GM19193 (cell line): ENCODE results near the gene AKT2.

Experiments used
- POLR2A ChIP-seq: IDR thresholded peaks from 4 replicates; pipeline ENCODE4 v1.6.1; 2011; ENCODE audit not compliant: insufficient read depth, insufficient read length; ENCODE audit errors: extremely low read depth

Gene AKT2

DNA sequence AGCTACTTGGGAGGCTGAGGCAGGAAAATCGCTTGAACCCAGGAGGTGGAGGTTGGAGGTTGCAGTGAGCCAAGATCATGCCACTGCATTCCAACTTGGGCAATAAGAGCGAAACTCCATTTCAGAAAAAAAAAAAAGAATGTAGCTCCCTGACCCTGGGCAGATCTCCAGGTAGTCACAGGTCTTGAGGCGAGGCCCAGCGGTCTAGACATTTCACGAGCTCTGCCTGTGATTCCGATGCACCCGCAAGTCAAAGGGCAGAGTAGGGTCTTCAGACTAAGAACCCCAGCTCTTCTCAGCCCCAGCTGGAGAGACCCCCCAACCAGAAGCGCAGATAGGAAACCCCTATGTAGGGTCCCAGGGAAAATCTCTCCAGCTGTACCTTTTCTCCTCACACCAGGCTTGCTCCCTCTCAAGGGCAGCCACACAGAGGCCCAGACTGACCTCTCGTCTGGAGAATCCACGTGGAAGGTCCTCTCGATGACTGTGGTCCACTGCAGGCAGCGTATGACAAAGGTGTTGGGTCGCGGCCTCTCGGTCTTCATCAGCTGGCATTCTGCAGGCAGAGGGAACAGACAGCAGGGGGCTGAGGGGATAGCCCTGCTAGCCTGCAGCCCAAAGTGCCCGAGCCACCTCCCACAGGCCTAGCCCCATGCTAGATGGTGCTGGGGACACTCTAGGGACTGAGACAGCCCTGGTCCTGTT is 30.3 kb downstream of the AKT2 start:
- no peak for TF ChIP-seq POLR2A

DNA sequence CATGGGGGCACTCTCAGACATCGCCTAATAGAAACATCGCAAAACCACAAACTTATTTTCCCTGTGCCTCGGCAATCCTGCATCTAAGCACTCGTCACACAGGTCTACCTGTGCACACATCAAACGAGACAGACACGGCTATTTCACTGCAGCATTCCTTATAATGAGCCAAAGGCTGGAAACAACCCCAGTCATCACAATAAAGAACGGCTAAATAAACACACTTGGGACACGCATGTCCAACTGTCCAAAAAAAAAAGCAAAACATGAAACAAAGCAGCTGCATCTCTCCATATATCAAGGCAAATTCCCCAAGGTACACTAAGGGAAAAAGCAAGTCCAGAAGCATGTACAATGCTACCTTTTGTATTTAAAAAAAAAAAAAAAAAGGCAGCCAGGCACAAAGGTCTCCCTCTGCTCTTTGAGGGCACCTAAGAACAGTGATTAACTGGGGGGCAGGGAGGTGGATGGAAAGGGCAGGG is 31.5 kb downstream of the AKT2 start:
- TF ChIP-seq POLR2A, result no peak

DNA sequence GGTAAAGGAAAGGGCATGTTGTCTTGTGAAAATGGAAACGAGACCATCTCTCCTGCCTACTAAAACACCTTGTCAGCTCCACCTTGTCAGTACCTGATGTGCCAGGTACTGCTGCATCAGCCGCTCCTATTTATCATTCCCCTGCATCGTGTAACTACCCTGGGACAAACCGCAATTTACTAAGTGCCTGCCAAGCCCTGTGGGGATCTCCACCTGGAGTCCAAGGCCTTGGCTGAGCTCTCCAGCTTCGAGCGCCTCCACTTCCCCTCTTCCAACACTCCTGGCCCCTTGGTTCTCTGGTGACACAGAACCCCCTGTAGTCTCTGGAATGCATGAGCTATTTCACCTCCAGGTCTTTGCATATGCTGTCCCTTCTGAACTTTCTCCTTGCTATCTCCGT is 32.8 kb downstream of the AKT2 start:
- no peak for TF ChIP-seq POLR2A

DNA sequence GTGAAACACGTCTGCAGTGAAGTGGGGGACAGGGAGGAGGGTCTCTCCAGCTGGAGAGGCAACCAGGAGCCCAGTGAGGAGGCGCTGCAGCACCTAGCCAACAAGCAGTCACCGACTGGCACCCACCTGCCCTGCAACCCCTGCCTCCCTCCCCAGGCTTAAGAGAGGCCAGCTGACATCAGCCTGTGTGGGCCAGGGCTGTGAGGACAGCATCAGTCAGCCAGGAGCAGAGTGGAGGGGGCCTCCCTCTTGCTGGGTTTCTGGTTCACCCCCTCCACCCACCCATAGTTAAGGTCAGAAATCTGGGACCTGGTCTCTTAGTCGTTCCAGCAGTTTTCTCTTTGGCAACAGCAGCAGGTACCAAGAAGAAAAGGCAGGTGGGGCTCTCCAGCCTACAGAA is 33.2 kb downstream of the AKT2 start:
- TF ChIP-seq POLR2A, result no peak

DNA sequence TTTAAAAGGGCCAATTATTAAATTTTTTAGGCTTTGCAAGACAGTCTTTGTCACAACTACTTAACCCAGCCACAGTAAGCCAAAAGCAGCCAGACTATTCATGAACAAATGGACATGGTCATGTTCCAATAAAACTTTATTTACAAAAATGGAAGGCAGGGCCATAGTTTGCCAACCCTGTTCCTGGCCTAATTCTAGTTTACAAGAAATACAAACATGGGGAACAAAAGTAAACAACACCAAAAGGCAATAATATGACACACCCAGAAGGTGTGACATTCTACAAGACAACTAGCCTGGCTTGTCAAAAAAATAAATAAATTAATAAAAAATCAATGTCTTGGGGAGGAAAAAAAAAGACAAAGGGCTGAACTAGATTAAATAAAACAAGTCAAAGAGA is 33.9 kb downstream of the AKT2 start:
- no peak for TF ChIP-seq POLR2A

DNA sequence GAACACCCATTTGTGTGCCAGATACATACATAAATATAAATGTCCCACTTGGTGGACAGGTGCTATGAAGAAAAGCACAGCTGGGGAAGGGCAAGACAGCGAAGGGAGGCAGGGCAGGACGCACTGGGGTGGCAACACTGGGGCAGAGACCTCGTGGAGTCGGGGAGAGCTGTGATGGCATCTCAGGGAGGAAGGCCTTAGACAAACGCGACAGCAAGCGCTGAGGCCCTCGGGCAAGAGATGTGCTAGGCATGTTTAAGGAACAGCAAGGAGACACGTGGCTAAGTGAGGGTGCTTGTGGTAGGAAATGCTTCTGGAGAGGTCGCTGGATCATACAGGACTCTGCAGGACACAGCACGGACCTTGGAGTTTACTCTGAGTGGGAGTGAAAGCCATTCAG is 35.4 kb downstream of the AKT2 start:
- no peak for TF ChIP-seq POLR2A

DNA sequence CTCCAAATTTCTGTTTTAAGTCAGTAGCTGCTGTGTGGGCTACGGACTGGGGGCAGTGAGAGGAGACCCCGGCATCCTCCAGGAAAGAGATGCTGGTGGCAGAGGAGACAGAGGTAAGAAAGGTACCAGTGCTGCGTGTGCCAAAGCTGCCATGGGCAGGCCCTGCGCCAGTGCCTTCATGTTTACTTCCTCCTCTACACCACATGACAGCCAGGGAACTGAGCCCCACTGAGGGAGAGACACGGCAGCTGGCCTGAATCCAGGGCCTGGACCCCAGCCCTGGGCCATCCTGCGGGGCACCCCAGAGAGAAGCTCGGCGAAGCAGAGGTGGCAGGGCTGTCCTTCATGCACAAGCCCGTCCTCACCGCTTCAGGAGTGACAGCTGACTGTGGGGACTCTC is 35.9 kb downstream of the AKT2 start:
- no peak for TF ChIP-seq POLR2A

DNA sequence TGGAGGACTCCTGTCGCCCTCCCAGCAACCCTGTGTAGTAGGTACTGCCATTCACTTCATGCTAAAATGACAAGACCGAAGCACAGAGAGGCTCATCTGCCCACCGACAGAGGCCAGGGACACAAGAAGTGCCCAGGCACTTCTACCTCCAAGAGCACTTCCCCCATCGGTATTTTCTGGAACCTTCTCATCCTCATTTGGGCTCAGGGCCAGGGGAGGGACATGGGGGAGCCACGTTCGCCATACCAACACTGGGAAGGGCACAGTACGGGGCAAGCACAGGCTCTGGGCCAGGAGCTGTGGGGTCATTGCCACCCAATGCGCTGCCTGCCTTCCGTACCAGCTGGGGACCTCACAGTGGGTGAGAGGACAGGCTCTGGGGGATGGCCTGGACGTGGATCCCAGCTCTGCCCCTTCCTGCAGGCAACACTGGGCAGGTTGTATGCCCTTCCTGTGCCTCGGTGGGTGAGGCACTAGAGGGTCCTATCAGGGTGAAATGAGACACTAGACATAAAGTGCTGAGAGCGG is 37.3 kb downstream of the AKT2 start:
- no peak for TF ChIP-seq POLR2A

DNA sequence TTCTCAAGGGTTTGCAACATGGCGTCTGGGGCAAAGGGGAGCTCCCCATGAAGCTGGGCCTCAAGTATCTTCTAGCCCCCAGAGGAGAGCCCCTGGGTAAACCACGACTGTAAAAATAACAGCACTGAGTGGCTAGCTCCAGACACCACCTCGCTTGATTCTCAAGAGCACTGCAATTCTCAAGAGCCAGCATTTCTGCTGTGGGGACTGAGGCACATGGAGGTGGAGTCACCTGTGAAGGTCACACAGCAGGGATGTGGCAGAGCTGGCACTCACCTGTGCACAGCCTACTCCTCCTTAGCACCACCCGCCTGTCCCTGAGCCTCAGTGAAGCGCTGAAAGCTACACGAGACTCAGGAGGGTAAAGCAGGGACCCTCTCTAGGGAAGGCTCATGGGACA is 38.0 kb downstream of the AKT2 start:
- no peak for TF ChIP-seq POLR2A

DNA sequence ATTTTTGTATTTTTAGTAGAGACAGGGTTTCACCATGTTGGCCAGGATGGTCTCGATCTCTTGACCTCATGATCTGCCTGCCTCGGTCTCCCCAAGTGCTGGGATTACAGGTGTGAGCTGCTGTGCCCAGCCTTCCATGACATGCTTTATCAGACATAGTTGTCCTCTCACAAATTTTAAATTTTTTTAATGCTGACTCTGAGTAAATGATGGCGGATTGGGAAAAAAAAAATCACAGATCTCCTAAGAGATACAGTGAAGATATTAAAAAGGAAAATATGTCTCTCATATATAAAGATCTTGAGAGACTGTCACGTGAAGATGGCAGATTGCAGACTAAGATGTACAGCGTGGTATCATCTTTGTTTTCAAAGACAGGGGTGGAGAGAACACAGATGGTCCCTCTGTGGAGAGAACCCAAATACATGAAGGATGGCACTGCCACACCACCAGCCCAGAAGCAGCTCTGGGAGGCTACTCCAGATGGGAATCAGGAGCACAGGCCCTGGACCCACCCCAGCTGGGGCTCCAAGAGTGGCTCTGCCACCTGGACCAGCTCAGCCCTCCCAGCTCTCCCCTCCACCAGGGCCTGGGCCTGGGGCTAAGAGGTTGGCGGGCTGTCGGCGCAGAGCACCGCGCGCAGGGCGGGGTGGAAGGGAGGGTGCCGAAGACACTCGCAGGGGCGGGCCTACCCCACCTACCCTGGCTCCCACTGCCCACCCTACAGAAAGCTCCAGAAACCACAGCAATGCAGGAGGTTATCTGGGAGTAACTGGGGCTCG is 38.7 kb downstream of the AKT2 start:
- no peak for TF ChIP-seq POLR2A

DNA sequence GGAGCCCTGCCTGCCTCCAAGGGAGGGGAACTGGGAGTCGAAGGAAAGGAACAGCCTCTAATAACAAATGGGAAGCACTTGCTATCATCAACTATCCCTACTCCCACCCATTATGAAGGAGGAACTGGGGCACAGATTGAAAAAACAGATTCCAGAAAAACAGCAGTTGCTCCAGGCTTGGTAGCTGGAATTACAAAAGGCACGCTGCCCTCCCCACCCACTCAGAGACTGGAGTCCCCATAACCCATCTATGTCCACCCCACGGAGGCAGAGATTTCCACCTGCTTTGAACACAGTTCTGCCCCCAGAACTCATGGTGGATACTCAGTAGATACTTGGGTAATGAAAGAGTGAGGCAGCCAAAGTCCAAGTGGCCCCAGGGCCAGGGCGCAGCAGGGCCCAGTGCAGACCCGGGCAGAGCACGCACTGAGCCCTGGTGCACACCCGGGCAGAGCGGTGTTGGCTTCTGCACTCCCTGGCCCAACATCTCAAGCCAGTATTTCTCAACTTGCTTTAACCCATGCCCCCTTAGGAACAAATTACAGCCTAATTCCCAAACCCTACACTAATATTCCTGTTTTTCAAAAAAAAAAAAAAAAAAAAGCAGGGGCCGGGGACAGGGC is 39.5 kb downstream of the AKT2 start:
- TF ChIP-seq POLR2A, result no peak

DNA sequence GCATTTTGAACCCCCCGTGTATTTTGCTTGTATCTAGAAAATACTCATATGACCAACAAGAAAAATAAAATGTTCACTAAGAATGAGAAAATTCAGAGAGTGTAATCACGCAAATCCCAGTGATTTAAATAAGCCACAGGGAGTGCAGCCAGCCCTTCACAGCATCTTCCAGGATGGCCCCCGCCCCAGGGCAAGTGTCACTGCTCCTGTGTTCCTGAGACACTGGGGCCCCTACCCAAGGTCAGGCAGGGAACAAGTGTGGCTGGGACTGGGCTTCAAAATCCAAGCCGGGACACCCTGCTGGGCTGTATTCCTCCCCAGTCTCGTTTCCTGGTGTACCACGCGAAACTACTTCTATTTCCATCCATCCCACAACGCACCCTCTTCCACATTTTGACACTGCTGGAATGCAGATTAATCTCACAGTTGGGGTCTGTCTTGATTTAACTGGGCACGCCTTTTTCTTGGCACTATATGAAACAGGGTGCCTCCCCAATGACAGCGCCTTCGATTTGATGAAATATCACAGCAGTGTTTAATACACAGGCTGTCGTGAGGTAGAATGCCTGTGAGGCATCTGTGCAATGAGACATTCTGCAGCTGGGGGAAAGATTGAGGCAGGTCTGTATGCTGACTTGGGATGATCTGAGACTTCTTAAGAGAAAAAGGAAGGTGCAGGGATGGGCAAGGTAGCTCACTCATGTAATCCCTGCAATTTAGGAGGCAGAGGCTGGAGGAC is 40.4 kb downstream of the AKT2 start:
- TF ChIP-seq POLR2A, result no peak

DNA sequence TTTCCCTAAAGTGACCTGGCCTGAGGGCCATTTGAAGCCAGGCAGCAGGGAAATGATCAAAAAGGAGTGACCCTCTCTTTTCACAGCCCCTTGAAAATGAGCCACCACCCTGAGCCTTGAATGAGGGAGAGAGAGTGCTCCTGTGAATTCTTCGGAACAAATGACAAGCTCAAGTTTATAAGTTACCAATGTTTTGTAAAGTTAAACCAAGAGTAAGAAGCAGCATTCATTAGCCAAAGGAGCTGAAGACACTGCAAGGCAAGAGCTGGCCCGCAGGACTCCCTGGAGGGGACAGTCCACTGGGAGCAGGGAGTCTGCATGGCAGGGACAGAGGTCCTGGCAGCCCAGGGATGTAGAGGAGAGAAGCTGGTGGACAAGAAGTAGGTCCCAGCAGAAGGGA is 42.0 kb downstream of the AKT2 start:
- TF ChIP-seq POLR2A, result no peak

DNA sequence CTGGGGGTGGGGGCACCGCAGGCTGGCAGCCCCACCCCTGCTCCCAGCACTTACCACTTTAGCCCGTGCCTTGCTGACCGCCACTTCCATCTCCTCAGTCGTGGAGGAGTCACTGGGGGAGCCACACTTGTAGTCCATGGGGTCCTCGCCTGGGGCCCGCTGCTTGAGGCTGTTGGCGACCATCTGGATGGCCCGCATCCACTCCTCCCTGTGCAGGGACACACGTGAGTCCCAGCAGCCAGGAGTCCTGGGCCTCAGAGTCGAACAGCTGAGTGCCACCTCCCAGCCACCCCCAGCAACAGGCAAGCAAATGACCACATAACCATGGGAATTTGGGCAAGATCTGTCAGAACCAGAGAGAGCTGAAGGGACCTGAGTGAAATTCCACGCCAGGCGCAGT is 42.7 kb downstream of the AKT2 start:
- TF ChIP-seq POLR2A, result no peak

DNA sequence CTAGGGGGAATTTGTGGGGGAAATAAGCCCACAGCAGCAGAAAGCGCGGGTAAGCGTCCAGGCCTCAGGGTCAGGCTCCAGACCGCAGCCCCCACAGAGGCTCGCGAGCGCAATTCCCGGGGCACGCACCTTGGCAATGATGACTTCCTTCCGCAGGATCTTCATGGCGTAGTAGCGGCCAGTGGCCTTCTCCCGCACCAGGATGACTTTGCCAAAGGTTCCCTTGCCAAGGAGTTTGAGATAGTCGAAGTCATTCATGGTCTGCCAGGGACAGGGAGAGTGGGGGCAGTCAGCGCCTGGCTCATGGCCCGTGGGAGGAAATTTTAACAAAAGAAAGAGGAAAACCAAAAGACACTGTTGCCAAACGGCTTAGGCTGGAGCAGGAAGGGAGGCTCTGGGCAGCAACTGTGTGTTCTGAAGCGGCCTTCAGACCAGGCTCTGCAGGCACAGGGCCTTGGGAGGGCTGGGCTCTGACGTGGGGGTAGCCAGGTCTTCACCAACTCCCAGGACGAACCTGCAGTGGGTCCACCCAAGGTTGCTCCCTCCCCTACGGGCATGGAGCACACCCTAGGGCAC is 43.2 kb downstream of the AKT2 start:
- no peak for TF ChIP-seq POLR2A

DNA sequence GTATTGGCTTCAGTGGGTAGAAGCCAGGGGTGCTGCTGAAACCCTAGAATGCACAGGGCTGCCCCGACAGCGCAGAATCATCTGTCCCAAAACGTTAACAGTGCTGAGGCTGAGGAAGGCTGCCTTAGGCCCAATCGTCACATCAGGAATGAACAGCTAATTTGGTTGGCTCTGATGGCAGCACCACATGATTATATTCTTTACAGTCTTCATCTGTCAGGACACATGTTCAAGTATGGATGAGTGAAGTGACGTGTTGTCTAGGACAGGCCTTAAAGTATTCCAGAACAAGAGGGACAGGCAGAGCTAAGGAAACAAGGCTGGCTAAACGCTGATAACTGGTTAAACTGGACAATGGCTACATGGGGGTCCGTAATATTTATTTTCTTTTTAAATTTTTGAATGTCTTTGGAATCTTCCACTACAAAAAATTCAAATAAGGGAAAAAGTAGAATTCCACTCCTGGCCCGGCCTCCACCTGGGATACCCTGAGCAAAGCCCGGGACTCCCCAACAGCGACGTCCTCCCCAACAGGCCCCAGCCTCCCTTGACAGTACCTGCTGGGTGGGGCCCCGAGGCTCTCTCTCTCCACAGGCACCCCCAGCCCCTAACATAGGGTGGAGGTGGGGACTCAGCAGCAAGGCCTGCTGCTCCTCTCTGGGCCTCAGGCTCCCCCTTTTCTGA is 43.9 kb downstream of the AKT2 start:
- TF ChIP-seq POLR2A, result no peak
